Mammary epithelial cell (primary cell): Measurements from ENCODE around the gene ANKRD65.

Experiments
- CTCF ChIP-seq, 2 donors: IDR thresholded peaks in 1 of 2; conservative IDR thresholded peaks in 1 of 2; 2 replicates each; pipeline ENCODE4 v1.5.1; 2011 to 2012; ENCODE audit warnings: inconsistent platforms in 2 of 2, low read length in 2 of 2, mild to moderate bottlenecking in 2 of 2, control low read depth in 1 of 2, low read depth in 1 of 2; ENCODE audit not compliant: insufficient read depth in 1 of 2; ENCODE audit errors: extremely low read depth in 1 of 2
- EZH2 ChIP-seq: IDR thresholded peaks from 2 replicates; pipeline ENCODE4 v1.6.1; 2012; ENCODE audit warnings: low read length, inconsistent platforms, borderline replicate concordance

GRCh38 chr1:1377540-1378205, 43.4 kb downstream of the ANKRD65 start:
- TF ChIP-seq CTCF (conservative IDR thresholded peaks at IDR 0.05 in 1 of 2, IDR thresholded peaks at IDR 0.05 in 1 of 2; ENCODE audit: extremely low read depth in 1 of 2, insufficient read depth in 1 of 2, low read depth in 1 of 2, low read length in 2 of 2) (no peak), EZH2 (no peak)
